Fibroblast of the aortic adventitia (primary cell): ENCODE results near the gene MYL12A. TPM values are rescaled to one million over a fixed set of nuclear protein-coding genes. Genes with fewer than 3 reads are reported as not detected.
A peak's percentile ranks its signal among the peaks of the same experiment; 100 is the strongest.

ENCODE experiments used
- DNase-seq: peaks from one replicate; pipeline ENCODE4 v3.0.0-alpha.2; 2010; ENCODE audit warnings: low read depth
- H3K4me3 ChIP-seq: 2 replicates; pipeline ENCODE4 v1.5.1; 2011; ENCODE audit warnings: low read depth, mild to moderate bottlenecking, control low read depth, low read length, moderate library complexity
- CTCF ChIP-seq: IDR thresholded peaks from 2 replicates; pipeline ENCODE4 v1.5.1; 2011; ENCODE audit warnings: mild to moderate bottlenecking, low read length, control low read depth, inconsistent platforms; ENCODE audit not compliant: insufficient read depth
- total RNA-seq: library from RNA; depleted of rRNA; stranded (reverse); fragments of >200 nt; gene quantifications from 2 replicates; pipeline ENCODE4 v1.2.3, GENCODE V29; 2012; ENCODE audit warnings: low replicate concordance

MYL12A gene
- total RNA-seq, 1 donor: 733 TPM

- no peak for TF ChIP-seq CTCF
- DNase-seq: no peak
- H3K4me3 ChIP-seq: no peak overlapping the region
Measured at GRCh38 chr18:3254725-3255124, 7.1 kb downstream of the MYL12A start.

- DNase-seq: no peak
- TF ChIP-seq CTCF: no peak
- H3K4me3 ChIP-seq: no peak overlapping the region
Measured at GRCh38 chr18:3255611-3256165, 8.1 kb downstream of the MYL12A start.

GRCh38 chr18:3256693-3257626, 9.4 kb downstream of the MYL12A start:
- DNase-seq: peak; percentile 60

GRCh38 chr18:3257627-3258120, 10.1 kb downstream of the MYL12A start:
- no peak for TF ChIP-seq CTCF
- H3K4me3 ChIP-seq: no peak overlapping the region
- DNase-seq: no peak

More at GRCh38 chr18:3256693-3257626, 9.4 kb downstream of the MYL12A start:
- no peak for TF ChIP-seq CTCF
- no peak overlapping the region for H3K4me3 ChIP-seq

- no peak for DNase-seq
- H3K4me3 ChIP-seq: peak overlapping the region; percentile 94
- no peak for TF ChIP-seq CTCF
Measured at GRCh38 chr18:3260995-3261372, 13.4 kb downstream of the MYL12A start.

- no peak for TF ChIP-seq CTCF
- DNase-seq: peak; percentile 76
- peak within 1 kb of the TSS; percentile 94 for H3K4me3 ChIP-seq
Measured at GRCh38 chr18:3261373-3262233, 14.0 kb downstream of the MYL12A start, which contains the start of gene MYL12B. MYL12B (plus strand) TSS chr18:3262133; CDS start chr18:3272899, 10,766 bp downstream.
